GM18873 (cell line): Measurements from ENCODE around the gene INS.
"Not testable (repeated sequence)": the region's sequence is repeated elsewhere in the genome, so short reads cannot be mapped to it uniquely, and the experiment has no call there.

ENCODE experiments used
- ATAC-seq: cut with Tn5 transposase; IDR thresholded peaks from one replicate; pipeline ENCODE4 v1.9.1; 2021; ENCODE audit warnings: mild to moderate bottlenecking, moderate library complexity, moderate number of reproducible peaks; ENCODE audit not compliant: unreplicated experiment, low FRiP score

The INS gene

GRCh38 chr11:2199466-2200341 is 38.7 kb upstream of the INS start:
- no peak for ATAC-seq

- ATAC-seq: no peak
Measured at GRCh38 chr11:2198621-2199365, 37.8 kb upstream of the INS start.

- no peak for ATAC-seq
Measured at GRCh38 chr11:2197771-2198520, 36.9 kb upstream of the INS start.

GRCh38 chr11:2196970-2197770 is 36.2 kb upstream of the INS start:
- no peak for ATAC-seq

- no peak for ATAC-seq
Measured at GRCh38 chr11:2195756-2196088, 34.7 kb upstream of the INS start.

GRCh38 chr11:2194877-2195755 is 34.1 kb upstream of the INS start:
- ATAC-seq: no peak

- ATAC-seq: not testable (repeated sequence)
Measured at GRCh38 chr11:2193888-2194595, 33.0 kb upstream of the INS start.

GRCh38 chr11:2193099-2193887 is 32.3 kb upstream of the INS start:
- ATAC-seq: no peak

- no peak for ATAC-seq
Measured at GRCh38 chr11:2192435-2192834, 31.4 kb upstream of the INS start.

GRCh38 chr11:2191883-2192282 is 30.9 kb upstream of the INS start:
- no peak for ATAC-seq

- no peak for ATAC-seq
Measured at GRCh38 chr11:2190657-2191471, 29.9 kb upstream of the INS start.

- no peak for ATAC-seq
Measured at GRCh38 chr11:2189938-2190656, 29.1 kb upstream of the INS start.

- no peak for ATAC-seq
Measured at GRCh38 chr11:2188745-2189144, 27.7 kb upstream of the INS start.

- ATAC-seq: no peak
Measured at GRCh38 chr11:2187280-2187707, 26.3 kb upstream of the INS start.

- ATAC-seq: no peak
Measured at GRCh38 chr11:2186669-2187279, 25.8 kb upstream of the INS start.
